GM12891 (cell line): Measurements from ENCODE around the gene SIM2.

Experiments
- DNase-seq: peaks from one replicate; pipeline ENCODE4 v3.0.0; 2011; ENCODE audit warnings: low spot score; ENCODE audit not compliant: insufficient read length
- FAIRE-seq: peaks from 2 replicates; lab custom pipeline; 2011; peaks lifted over from hg19 to GRCh38; lab: Jason Lieb, UNC
- PAX5 ChIP-seq: IDR thresholded peaks from 2 replicates; pipeline ENCODE4 v1.6.1; 2011; ENCODE audit warnings: low read length, moderate library complexity, mild to moderate bottlenecking; ENCODE audit not compliant: insufficient read depth, severe bottlenecking
- POLR2A ChIP-seq: IDR thresholded peaks from 2 replicates; pipeline ENCODE4 v1.6.1; 2011; ENCODE audit warnings: low read depth, low read length, control low read depth
- POLR2AphosphoS5 ChIP-seq: IDR thresholded peaks from 2 replicates; pipeline ENCODE4 v1.6.1; 2011; ENCODE audit warnings: low read depth, low read length, control low read depth
- POU2F2 ChIP-seq: IDR thresholded peaks from 2 replicates; pipeline ENCODE4 v1.6.1; 2011; ENCODE audit warnings: low read depth, mild to moderate bottlenecking, control low read depth, low read length, moderate library complexity
- SPI1 ChIP-seq: IDR thresholded peaks from 2 replicates; pipeline ENCODE4 v1.6.1; 2011; ENCODE audit warnings: low read depth, low read length, control low read depth
- TAF1 ChIP-seq: IDR thresholded peaks from 2 replicates; pipeline ENCODE4 v1.6.1; 2011; ENCODE audit warnings: low read depth, low read length, control low read depth

Gene SIM2

GRCh38 chr21:36694593-36695282 is 4.2 kb upstream of the SIM2 start:
- FAIRE-seq = no peak
- no peak for TF ChIP-seq TAF1
- no peak for TF ChIP-seq POU2F2
- TF ChIP-seq PAX5 = no peak
- TF ChIP-seq POLR2A = no peak
- no peak for TF ChIP-seq POLR2AphosphoS5
- no peak for TF ChIP-seq SPI1

GRCh38 chr21:36695283-36695634 is 3.7 kb upstream of the SIM2 start:
- TF ChIP-seq POU2F2 (no peak), PAX5 (no peak), SPI1 (no peak), POLR2AphosphoS5 (no peak), POLR2A (no peak), TAF1 (no peak)
- no peak for DNase-seq
- no peak for FAIRE-seq

More at GRCh38 chr21:36694593-36695282, 4.2 kb upstream of the SIM2 start:
- DNase-seq = peak; percentile 10

GRCh38 chr21:36695671-36696389 is 3.1 kb upstream of the SIM2 start:
- DNase-seq = peak; percentile 11
- no peak for FAIRE-seq
- TF ChIP-seq PAX5 = no peak
- no peak for TF ChIP-seq POLR2AphosphoS5
- no peak for TF ChIP-seq POLR2A
- no peak for TF ChIP-seq SPI1
- TF ChIP-seq POU2F2 = no peak
- no peak for TF ChIP-seq TAF1

GRCh38 chr21:36696390-36697059 is 2.4 kb upstream of the SIM2 start:
- no peak for DNase-seq
- FAIRE-seq = no peak
- TF ChIP-seq POU2F2 (no peak), PAX5 (no peak), TAF1 (no peak), POLR2A (no peak), POLR2AphosphoS5 (no peak), SPI1 (no peak)

- no peak for FAIRE-seq
Measured at GRCh38 chr21:36697060-36697850, 1.7 kb upstream of the SIM2 start.

GRCh38 chr21:36697851-36698384 is 997 bp upstream of the SIM2 start:
- TF ChIP-seq SPI1 (no peak), POLR2A (no peak)
- DNase-seq (peak; percentile 11), FAIRE-seq (no peak)

More at GRCh38 chr21:36697060-36697850, 1.7 kb upstream of the SIM2 start:
- TF ChIP-seq POLR2AphosphoS5 = no peak
- TF ChIP-seq PAX5 = no peak
- TF ChIP-seq POLR2A = no peak
- TF ChIP-seq SPI1 = no peak
- TF ChIP-seq TAF1 = no peak
- no peak for TF ChIP-seq POU2F2
- peak; percentile 27 for DNase-seq

- peak; percentile 31 for DNase-seq
Measured at GRCh38 chr21:36698385-36698980, 432 bp upstream of the SIM2 start.

GRCh38 chr21:36699546-36700294 is 805 bp downstream of the SIM2 start:
- FAIRE-seq (no peak), DNase-seq (peak; percentile 24)

More at GRCh38 chr21:36698385-36698980, 432 bp upstream of the SIM2 start:
- FAIRE-seq = no peak
- no peak for TF ChIP-seq POU2F2

More at GRCh38 chr21:36699546-36700294, 805 bp downstream of the SIM2 start:
- no peak for TF ChIP-seq SPI1
